ENCODE results near the gene ZNF385A. TPM values are rescaled to one million over a fixed set of nuclear protein-coding genes. Genes with fewer than 3 reads are reported as not detected.

ZNF385A gene
- total RNA-seq, 1 donor from 2014 or later = 24.4 TPM

DNA sequence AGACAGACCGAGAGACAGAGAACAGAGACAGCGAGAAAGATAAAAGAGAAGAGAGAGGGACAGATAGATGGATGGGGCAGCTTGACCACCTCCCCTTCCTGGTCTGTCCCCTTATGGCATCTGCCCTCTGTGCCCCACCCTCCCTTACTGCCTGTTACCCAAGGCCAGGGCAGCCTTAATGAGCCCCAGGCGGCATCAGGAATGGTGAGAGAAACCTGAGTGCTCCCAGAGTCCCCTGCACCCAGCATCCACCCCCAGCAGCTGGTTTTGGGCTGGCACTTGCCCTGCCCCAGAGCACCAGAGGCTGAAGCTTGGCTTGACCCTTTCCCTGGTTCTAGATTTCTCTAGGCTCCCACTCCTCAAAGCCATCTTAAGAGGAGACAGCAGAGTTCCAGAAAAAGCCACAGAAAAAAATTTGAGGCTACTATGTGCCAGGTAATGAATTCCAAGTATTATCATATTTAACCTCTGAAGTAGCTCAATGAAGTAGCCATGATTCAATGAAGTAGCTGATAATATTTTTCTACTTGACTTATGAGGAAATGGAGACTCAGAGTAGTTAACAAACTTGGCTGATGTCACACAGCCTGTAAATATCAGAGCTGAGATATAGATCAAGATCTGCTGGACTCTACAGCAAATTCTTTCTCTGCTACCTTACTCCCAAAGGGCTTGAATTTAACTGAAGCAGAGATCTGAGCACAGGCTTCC, 2.0 kb upstream of the ZNF385A start:
- H3K4me3 ChIP-seq (ENCODE audit: insufficient read depth, low read depth, low read length) = no peak overlapping the region
- peaks cover 1% of the 10 kb centered on the region for H3K9me3 Mint-ChIP-seq (ENCODE audit: unreplicated experiment)
- peaks cover 7% of the 10 kb centered on the region for H3K4me1 ChIP-seq (ENCODE audit: insufficient read depth, low read length)
- TF ChIP-seq, protein P1, sequence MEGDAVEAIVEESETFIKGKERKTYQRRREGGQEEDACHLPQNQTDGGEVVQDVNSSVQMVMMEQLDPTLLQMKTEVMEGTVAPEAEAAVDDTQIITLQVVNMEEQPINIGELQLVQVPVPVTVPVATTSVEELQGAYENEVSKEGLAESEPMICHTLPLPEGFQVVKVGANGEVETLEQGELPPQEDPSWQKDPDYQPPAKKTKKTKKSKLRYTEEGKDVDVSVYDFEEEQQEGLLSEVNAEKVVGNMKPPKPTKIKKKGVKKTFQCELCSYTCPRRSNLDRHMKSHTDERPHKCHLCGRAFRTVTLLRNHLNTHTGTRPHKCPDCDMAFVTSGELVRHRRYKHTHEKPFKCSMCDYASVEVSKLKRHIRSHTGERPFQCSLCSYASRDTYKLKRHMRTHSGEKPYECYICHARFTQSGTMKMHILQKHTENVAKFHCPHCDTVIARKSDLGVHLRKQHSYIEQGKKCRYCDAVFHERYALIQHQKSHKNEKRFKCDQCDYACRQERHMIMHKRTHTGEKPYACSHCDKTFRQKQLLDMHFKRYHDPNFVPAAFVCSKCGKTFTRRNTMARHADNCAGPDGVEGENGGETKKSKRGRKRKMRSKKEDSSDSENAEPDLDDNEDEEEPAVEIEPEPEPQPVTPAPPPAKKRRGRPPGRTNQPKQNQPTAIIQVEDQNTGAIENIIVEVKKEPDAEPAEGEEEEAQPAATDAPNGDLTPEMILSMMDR (IDR thresholded peaks at IDR 0.05; ENCODE audit: insufficient read depth, low read depth, low read length) = no peak
- TF ChIP-seq EZH2 (IDR thresholded peaks at IDR 0.05; ENCODE audit: insufficient read depth, low read length) = no peak
- no peak overlapping the region for H2AFZ ChIP-seq (ENCODE audit: low read depth, low read length)
- FAIRE-seq = no peak
- no peaks in the 10 kb centered on the region for H3K27me3 ChIP-seq (ENCODE audit: insufficient read depth, low read length)
- no peak for DNase-seq (ENCODE audit: low read depth)
- H3K36me3 ChIP-seq (ENCODE audit: insufficient read depth, low read length) = no peaks in the 10 kb centered on the region
- H3K79me2 ChIP-seq (ENCODE audit: insufficient read depth, low read length) = no peaks in the 10 kb centered on the region
- no peaks in the 10 kb centered on the region for H3K27me3 Mint-ChIP-seq (ENCODE audit: low read depth, unreplicated experiment)
- H3K4me2 ChIP-seq (ENCODE audit: low read length) = no peak overlapping the region
- no peaks in the 10 kb centered on the region for H4K20me1 ChIP-seq (ENCODE audit: insufficient read depth, low read length)
- no peak overlapping the region for H3K27ac ChIP-seq (ENCODE audit: low read depth, low read length)
- no peaks in the 10 kb centered on the region for H3K9me3 ChIP-seq (ENCODE audit: insufficient read depth, low read depth, low read length)
- H3K4me3 Mint-ChIP-seq (ENCODE audit: unreplicated experiment) = no peak overlapping the region
- peaks cover 9% of the 10 kb centered on the region for H3K36me3 Mint-ChIP-seq (ENCODE audit: low read depth, unreplicated experiment)
- no peak overlapping the region for H3K27ac Mint-ChIP-seq (ENCODE audit: unreplicated experiment)
- no peak overlapping the region for H3K9ac ChIP-seq (ENCODE audit: low read length)
- peaks cover 29% of the 10 kb centered on the region for H3K4me1 Mint-ChIP-seq (ENCODE audit: low read depth, unreplicated experiment)

- Histone ChIP-seq H2AFZ (ENCODE audit: low read depth, low read length) (no peak overlapping the region), H3K4me3 (ENCODE audit: insufficient read depth, low read depth, low read length) (no peak overlapping the region), H3K4me2 (ENCODE audit: low read length) (no peak overlapping the region), H3K9me3 (ENCODE audit: insufficient read depth, low read depth, low read length) (no peaks in the 10 kb centered on the region), H3K4me1 (ENCODE audit: insufficient read depth, low read length) (peaks cover 7% of the 10 kb centered on the region), H4K20me1 (ENCODE audit: insufficient read depth, low read length) (no peaks in the 10 kb centered on the region), H3K36me3 (ENCODE audit: insufficient read depth, low read length) (no peaks in the 10 kb centered on the region), H3K27ac (ENCODE audit: low read depth, low read length) (no peak overlapping the region), H3K27me3 (ENCODE audit: insufficient read depth, low read length) (no peaks in the 10 kb centered on the region), H3K9ac (ENCODE audit: low read length) (no peak overlapping the region), H3K79me2 (ENCODE audit: insufficient read depth, low read length) (no peaks in the 10 kb centered on the region)
- TF ChIP-seq EZH2 (IDR thresholded peaks at IDR 0.05; ENCODE audit: insufficient read depth, low read length) = no peak
- TF ChIP-seq, protein P1 (IDR thresholded peaks at IDR 0.05; ENCODE audit: insufficient read depth, low read depth, low read length) = no peak
- no peak for FAIRE-seq
- H3K4me3 Mint-ChIP-seq (ENCODE audit: unreplicated experiment) = no peak overlapping the region
- H3K36me3 Mint-ChIP-seq (ENCODE audit: low read depth, unreplicated experiment) = peaks cover 11% of the 10 kb centered on the region
- no peak overlapping the region for H3K27ac Mint-ChIP-seq (ENCODE audit: unreplicated experiment)
- peaks cover 1% of the 10 kb centered on the region for H3K9me3 Mint-ChIP-seq (ENCODE audit: unreplicated experiment)
- no peak for DNase-seq (ENCODE audit: low read depth)
- peaks cover 30% of the 10 kb centered on the region for H3K4me1 Mint-ChIP-seq (ENCODE audit: low read depth, unreplicated experiment)
- no peaks in the 10 kb centered on the region for H3K27me3 Mint-ChIP-seq (ENCODE audit: low read depth, unreplicated experiment)
Measured at GRCh38 chr12:54385251-54385914, 850 bp upstream of the ZNF385A start.
